Glutamatergic neuron (in vitro differentiated cells): Measurements from ENCODE around the gene DMKN. TPM values are rescaled to one million over a fixed set of nuclear protein-coding genes. Genes with fewer than 3 reads are reported as not detected.

Source experiments
- DNase-seq: peaks from one replicate; pipeline ENCODE4 v3.0.0; 2022
- H3K27ac Mint-ChIP-seq: one replicate; pipeline ENCODE4 v1.8.0; 2020; ENCODE audit warnings: mild to moderate bottlenecking, mixed read lengths, inconsistent platforms; ENCODE audit not compliant: unreplicated experiment
- H3K27me3 Mint-ChIP-seq: one replicate; pipeline ENCODE4 v1.8.0; 2020; ENCODE audit warnings: mild to moderate bottlenecking, moderate library complexity, mixed read lengths, inconsistent platforms; ENCODE audit not compliant: unreplicated experiment
- H3K36me3 Mint-ChIP-seq: one replicate; pipeline ENCODE4 v1.8.0; 2020; ENCODE audit warnings: mild to moderate bottlenecking, mixed read lengths, inconsistent platforms; ENCODE audit not compliant: unreplicated experiment
- H3K4me1 Mint-ChIP-seq: one replicate; pipeline ENCODE4 v1.8.0; 2020; ENCODE audit warnings: mild to moderate bottlenecking, low read depth, mixed read lengths, inconsistent platforms; ENCODE audit not compliant: unreplicated experiment
- H3K4me3 Mint-ChIP-seq: one replicate; pipeline ENCODE4 v1.8.0; 2020; ENCODE audit warnings: mild to moderate bottlenecking, mixed read lengths, inconsistent platforms; ENCODE audit not compliant: unreplicated experiment
- H3K9me3 Mint-ChIP-seq: one replicate; pipeline ENCODE4 v1.8.0; 2020; ENCODE audit warnings: mild to moderate bottlenecking, moderate library complexity, mixed read lengths, inconsistent platforms; ENCODE audit not compliant: unreplicated experiment
- total RNA-seq: library from RNA; stranded (reverse); fragmentation: NEBNext Ultra II Directional; extraction: Animal tissue kit (Norgen Biotek cat#: 25700); gene quantifications from one replicate; pipeline ENCODE4 v1.2.1, GENCODE V29; 2021; ENCODE audit not compliant: unreplicated experiment
- TF ChIP-seq, protein P1 (sequence below): fragments of 200-600 bp; sonication (generic); IDR thresholded peaks from one replicate; pipeline ENCODE4 v1.5.0; 2021; ENCODE audit not compliant: partially characterized antibody, unreplicated experiment

The DMKN gene
- total RNA-seq, 1 donor from 2014 or later = 0.88 TPM

DNA sequence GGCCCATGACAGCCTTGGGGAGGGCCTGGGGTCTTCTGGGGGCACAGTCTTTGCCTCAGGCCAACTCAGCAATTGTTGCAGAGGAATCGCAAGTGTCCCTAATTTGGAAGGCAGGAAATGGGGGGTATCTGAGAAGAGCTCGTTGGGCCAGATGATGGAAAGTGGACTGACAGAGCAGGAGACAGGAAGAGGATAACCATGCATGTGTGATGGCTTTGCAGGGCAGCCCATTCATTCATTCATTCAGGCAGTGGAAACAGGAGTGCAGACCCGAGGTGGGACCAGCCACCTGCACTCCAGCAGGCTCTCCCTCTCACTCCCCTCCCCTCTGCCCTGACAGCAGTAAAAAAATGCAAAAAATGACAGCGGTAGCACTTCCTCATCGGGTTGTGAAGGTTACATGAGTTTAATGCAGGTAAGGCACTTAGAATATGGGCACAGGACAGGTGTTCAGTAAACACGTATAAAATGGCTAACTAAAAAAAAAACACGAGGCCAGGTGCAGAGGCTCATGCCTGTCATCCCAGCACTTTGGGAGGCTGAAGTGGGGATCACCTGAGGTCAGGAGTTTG is 27.0 kb upstream of the DMKN start:
- no peaks in the 10 kb centered on the region for H3K36me3 Mint-ChIP-seq
- peaks cover 3% of the 10 kb centered on the region for H3K27me3 Mint-ChIP-seq
- no peak overlapping the region for H3K4me3 Mint-ChIP-seq
- H3K4me1 Mint-ChIP-seq = no peaks in the 10 kb centered on the region
- H3K9me3 Mint-ChIP-seq = no peaks in the 10 kb centered on the region
- no peak for DNase-seq
- TF ChIP-seq, protein P1, sequence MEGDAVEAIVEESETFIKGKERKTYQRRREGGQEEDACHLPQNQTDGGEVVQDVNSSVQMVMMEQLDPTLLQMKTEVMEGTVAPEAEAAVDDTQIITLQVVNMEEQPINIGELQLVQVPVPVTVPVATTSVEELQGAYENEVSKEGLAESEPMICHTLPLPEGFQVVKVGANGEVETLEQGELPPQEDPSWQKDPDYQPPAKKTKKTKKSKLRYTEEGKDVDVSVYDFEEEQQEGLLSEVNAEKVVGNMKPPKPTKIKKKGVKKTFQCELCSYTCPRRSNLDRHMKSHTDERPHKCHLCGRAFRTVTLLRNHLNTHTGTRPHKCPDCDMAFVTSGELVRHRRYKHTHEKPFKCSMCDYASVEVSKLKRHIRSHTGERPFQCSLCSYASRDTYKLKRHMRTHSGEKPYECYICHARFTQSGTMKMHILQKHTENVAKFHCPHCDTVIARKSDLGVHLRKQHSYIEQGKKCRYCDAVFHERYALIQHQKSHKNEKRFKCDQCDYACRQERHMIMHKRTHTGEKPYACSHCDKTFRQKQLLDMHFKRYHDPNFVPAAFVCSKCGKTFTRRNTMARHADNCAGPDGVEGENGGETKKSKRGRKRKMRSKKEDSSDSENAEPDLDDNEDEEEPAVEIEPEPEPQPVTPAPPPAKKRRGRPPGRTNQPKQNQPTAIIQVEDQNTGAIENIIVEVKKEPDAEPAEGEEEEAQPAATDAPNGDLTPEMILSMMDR = no peak
- H3K27ac Mint-ChIP-seq = no peak overlapping the region

DNA sequence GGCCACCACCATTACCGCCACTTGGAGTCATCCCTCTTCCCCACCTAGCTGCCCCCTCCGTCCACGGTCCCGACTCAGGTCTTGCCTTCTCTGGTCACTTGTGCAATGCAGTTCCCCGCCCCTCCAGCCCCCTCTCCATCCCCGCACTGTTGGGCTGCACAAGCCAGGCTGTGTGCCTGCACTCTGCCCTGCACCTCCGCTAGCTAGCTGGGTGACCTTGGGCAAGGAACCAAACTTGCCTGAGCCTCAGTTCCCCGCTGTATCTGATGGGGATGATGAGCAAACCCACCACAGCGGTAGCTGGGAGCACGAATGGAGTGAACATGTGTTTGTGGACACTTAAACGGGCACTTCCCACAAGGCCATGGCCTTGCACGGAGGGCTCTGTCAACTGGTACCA is 26.4 kb upstream of the DMKN start:
- DNase-seq = no peak
- no peaks in the 10 kb centered on the region for H3K9me3 Mint-ChIP-seq
- H3K27ac Mint-ChIP-seq = no peak overlapping the region
- no peaks in the 10 kb centered on the region for H3K4me1 Mint-ChIP-seq
- no peak overlapping the region for H3K4me3 Mint-ChIP-seq
- peaks cover 3% of the 10 kb centered on the region for H3K27me3 Mint-ChIP-seq
- TF ChIP-seq, protein P1 = no peak
- no peaks in the 10 kb centered on the region for H3K36me3 Mint-ChIP-seq

DNA sequence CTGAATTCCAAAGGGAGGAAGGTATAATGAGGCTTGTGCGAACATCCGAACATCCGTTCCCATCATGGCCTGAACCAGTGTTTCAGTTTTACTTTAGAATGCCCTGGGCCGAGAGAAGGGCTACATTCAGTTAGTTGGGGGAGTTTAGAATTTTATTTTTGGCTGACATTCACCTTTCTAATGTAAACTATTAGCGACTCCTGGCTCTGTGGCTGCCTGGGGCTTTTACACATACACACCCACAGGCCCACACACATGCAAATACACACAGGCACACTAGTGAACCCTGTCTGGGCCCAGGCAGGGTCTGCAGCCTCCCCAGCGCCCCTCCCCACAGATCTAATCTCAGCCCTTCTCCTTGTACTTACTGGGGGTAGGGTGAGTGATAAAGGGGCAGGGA is 25.9 kb upstream of the DMKN start:
- H3K27me3 Mint-ChIP-seq = peaks cover 3% of the 10 kb centered on the region
- no peaks in the 10 kb centered on the region for H3K9me3 Mint-ChIP-seq
- TF ChIP-seq, protein P1 = no peak
- DNase-seq = no peak
- no peak overlapping the region for H3K4me3 Mint-ChIP-seq
- no peaks in the 10 kb centered on the region for H3K36me3 Mint-ChIP-seq
- no peak overlapping the region for H3K27ac Mint-ChIP-seq
- H3K4me1 Mint-ChIP-seq = no peaks in the 10 kb centered on the region

DNA sequence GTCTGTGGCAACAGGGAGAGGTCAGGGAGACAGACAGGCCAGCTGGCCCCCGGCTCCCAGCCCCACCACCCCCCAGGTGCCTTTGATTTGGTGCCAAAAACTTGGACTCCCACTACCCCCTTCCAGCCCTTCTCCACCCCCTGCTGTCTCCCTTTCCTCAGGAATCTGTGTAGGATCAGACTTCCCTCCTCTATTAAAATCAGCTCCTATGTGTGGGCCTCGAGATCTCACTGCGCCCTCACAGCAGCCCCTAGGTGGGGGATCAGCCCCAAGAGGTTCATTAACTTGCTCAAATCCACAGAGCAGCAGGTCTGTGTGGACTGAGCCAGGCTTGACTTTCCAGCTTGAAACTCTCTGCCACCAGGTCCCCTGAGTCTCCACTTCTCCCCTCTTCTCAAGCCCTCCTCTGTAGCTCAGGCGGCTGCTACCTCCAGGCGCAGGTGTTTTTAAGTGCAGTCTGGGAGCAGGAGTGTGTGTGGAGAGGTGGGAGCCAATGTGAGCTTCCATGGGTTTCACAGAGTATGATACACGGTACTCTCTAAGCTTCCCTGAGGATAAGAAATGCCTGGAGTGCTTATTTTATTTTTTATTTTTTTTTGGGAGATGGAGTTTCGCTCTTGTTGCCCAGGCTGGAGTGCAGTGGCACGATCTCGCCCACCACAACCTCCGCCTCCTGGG is 21.5 kb upstream of the DMKN start:
- Mint-ChIP-seq H3K9me3 (peaks cover 5% of the 10 kb centered on the region), H3K27ac (no peak overlapping the region), H3K4me1 (no peaks in the 10 kb centered on the region), H3K4me3 (no peak overlapping the region), H3K36me3 (peaks cover 3% of the 10 kb centered on the region), H3K27me3 (peaks cover 13% of the 10 kb centered on the region)
- TF ChIP-seq, protein P1 = no peak
- DNase-seq = no peak

DNA sequence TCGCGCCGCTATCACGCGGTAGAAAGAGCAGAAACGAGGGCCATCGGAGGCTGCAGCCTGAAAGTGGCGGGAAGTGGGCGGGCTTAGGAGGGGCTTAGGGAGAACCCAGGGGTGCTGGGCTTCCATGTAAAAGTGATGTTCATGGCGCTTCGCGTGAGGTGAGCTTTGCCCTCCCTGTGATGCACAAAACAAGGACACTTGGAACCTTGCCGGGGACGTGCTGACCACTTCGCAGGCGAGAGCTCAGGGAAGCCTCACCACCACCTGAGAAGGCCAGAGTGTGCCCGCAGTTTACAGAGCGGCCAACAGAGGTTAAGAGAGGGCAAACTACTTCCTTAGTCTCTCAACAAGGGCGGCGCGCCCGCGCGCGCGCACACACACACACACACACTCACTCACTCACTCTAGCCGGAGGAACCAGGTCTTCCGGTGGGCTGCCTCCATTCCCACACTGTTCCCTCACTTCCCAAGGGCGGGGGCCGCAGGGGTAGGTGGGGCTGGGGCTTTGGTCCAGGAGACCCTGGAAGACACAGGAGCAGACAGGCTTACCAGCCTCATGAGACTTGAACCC is 20.5 kb upstream of the DMKN start:
- H3K36me3 Mint-ChIP-seq = peaks cover 4% of the 10 kb centered on the region

More for the DNA sequence above, 20.5 kb upstream of the DMKN start:
- Mint-ChIP-seq H3K9me3 (peaks cover 5% of the 10 kb centered on the region), H3K4me3 (no peak overlapping the region), H3K27me3 (peaks cover 13% of the 10 kb centered on the region), H3K27ac (no peak overlapping the region), H3K4me1 (no peaks in the 10 kb centered on the region)
- TF ChIP-seq, protein P1 = no peak
- no peak for DNase-seq
